Adipose tissue (tissue), 3 donors: Measurements from ENCODE around the gene SMC3. TPM values are rescaled to one million over a fixed set of nuclear protein-coding genes. Genes with fewer than 3 reads are reported as not detected.

ENCODE experiments used
- H3K27ac ChIP-seq: one replicate; pipeline ENCODE4 v1.5.1; 2013; ENCODE audit warnings: low read depth, low read length
- WGBS, 3 donors: extraction: QIAGEN DNeasy Blood & Tissue Kit; methylation state at CpG; one replicate each; pipeline ENCODE4 v1.1.7; 2013; 5-methylcytosine and 5-hydroxymethylcytosine counted together
- polyA plus RNA-seq, 3 donors: library from polyadenylated mRNA; stranded (reverse); fragments of 200-250 nt; gene quantifications; one replicate each; pipeline ENCODE4 v1.2.3, GENCODE V29; 2013
- donor health status: healthy with polysubstance abuse.
- donor health status: Bipolar disorder and iron deficiency.
- donor health status: healthy.

SMC3 gene
- polyA plus RNA-seq, 3 donors = 10.2 to 16.4 (median 15.3) TPM

- WGBS, 3 donors = 55 to 82% (median 66%) methylated on average over 1 of the region's 1 CpG
- no peak overlapping the region for H3K27ac ChIP-seq
These were observed 82.8 kb downstream of the SMC3 start for GRCh38 chr10:110650265-110650668.

GRCh38 chr10:110651044-110651958, 83.8 kb downstream of the SMC3 start:
- 32 to 55% (median 39%) methylated on average over 12 of the region's 12 CpGs for WGBS, 3 donors
- no peak overlapping the region for H3K27ac ChIP-seq

GRCh38 chr10:110652475-110653118, 85.1 kb downstream of the SMC3 start:
- no peak overlapping the region for H3K27ac ChIP-seq
- WGBS, 3 donors = 71 to 86% (median 80%) methylated on average over 6 of the region's 6 CpGs

Other genes starting within 250 kb of the SMC3 start
- gene DUSP5, start 69.8 kb upstream of the SMC3 start, polyA plus RNA-seq = 10 to 100 TPM in 2 of 3 donors, 1 to 10 TPM in 1; 2.3 to 23.5 (median 22.5) TPM
- gene RBM20, start 76.6 kb downstream of the SMC3 start, polyA plus RNA-seq = 1 to 10 TPM in 2 of 3 donors, under 1 TPM in 1; 0.67 to 7.1 (median 1.6) TPM